H1 (cell line): ENCODE data around the gene MCAT. TPM values are rescaled to one million over a fixed set of nuclear protein-coding genes. Genes with fewer than 3 reads are reported as not detected.

Experiments
- CHD7 ChIP-seq: fragments of 300-600 bp; sonication (generic); IDR thresholded peaks from 2 replicates; pipeline ENCODE4 v1.7.1; 2012; ENCODE audit warnings: low read length, moderate library complexity, mild to moderate bottlenecking, inconsistent platforms; ENCODE audit not compliant: insufficient replicate concordance
- polyA plus RNA-seq, 7 experiments: library from polyadenylated mRNA; depleted of rRNA in 3 of 7; stranded (reverse) in 5 of 7; unstranded in 2 of 7; fragments of >200 nt in 5 of 7; fragments of 200-250 nt in 2 of 7; gene quantifications; 1 replicate in 5 of 7; 2 replicates in 1 of 7; 4 replicates in 1 of 7; pipeline versions ENCODE4 v1.2.1 to v1.2.3, GENCODE V29; 2011 to 2013; ENCODE audit warnings: missing spikeins in 2 of 7, mixed read lengths in 2 of 7
- total RNA-seq: library from RNA; stranded (reverse); fragmentation: NEBNext Ultra II Directional; extraction: Animal tissue kit (Norgen Biotek cat#: 25700); gene quantifications from 2 replicates; pipeline ENCODE4 v1.2.1, GENCODE V29; 2021

MCAT gene
- total and polyA plus RNA-seq, 2 of the 8 experiments (the other 6 are each of a cell fraction or from before 2014, with no cell fraction given) = 15.8 to 17.4 TPM

- no peak for TF ChIP-seq CHD7
Observed at GRCh38 chr22:43094551-43094950, 48.6 kb downstream of the MCAT start (continued).
